ENCODE measurements around the gene LRBA.

LRBA gene

GRCh38 chr4:150584111-150584915 is 430.8 kb downstream of the LRBA start:
- DNase-seq (ENCODE audit: low read depth): no peak
- no peak for TF ChIP-seq CTCF (IDR thresholded peaks at IDR 0.05; ENCODE audit: insufficient read depth, low read depth, low read length, missing control alignments)
- H3K4me3 ChIP-seq (ENCODE audit: low read length): no peak overlapping the region

GRCh38 chr4:150583287-150584110 is 431.6 kb downstream of the LRBA start:
- no peak for DNase-seq (ENCODE audit: low read depth)
- no peak for TF ChIP-seq CTCF (IDR thresholded peaks at IDR 0.05; ENCODE audit: insufficient read depth, low read depth, low read length, missing control alignments)
- no peak overlapping the region for H3K4me3 ChIP-seq (ENCODE audit: low read length)

GRCh38 chr4:150582873-150583286 is 432.2 kb downstream of the LRBA start:
- no peak overlapping the region for H3K4me3 ChIP-seq (ENCODE audit: low read length)
- no peak for DNase-seq (ENCODE audit: low read depth)
- TF ChIP-seq CTCF (IDR thresholded peaks at IDR 0.05; ENCODE audit: insufficient read depth, low read depth, low read length, missing control alignments): no peak

GRCh38 chr4:150582146-150582872 is 432.8 kb downstream of the LRBA start, which contains the start of gene MAB21L2:
TSS of gene MAB21L2 (plus strand) at chr4:150582151. CDS start at chr4:150583030, 879 bp downstream.
- no peak within 1 kb of the TSS for H3K4me3 ChIP-seq (ENCODE audit: low read length)
- DNase-seq (ENCODE audit: low read depth): no peak
- TF ChIP-seq CTCF (IDR thresholded peaks at IDR 0.05; ENCODE audit: insufficient read depth, low read depth, low read length, missing control alignments): no peak

- no peak for DNase-seq (ENCODE audit: low read depth)
- H3K4me3 ChIP-seq (ENCODE audit: low read length): no peak overlapping the region
- no peak for TF ChIP-seq CTCF (IDR thresholded peaks at IDR 0.05; ENCODE audit: insufficient read depth, low read depth, low read length, missing control alignments)
These were observed 433.4 kb downstream of the LRBA start for GRCh38 chr4:150581641-150582051.

GRCh38 chr4:150581056-150581605 is 434.0 kb downstream of the LRBA start:
- no peak overlapping the region for H3K4me3 ChIP-seq (ENCODE audit: low read length)
- no peak for TF ChIP-seq CTCF (IDR thresholded peaks at IDR 0.05; ENCODE audit: insufficient read depth, low read depth, low read length, missing control alignments)
- DNase-seq (ENCODE audit: low read depth): no peak
